HL-60 (cell line): ENCODE measurements around the gene FUT4.

ENCODE experiments used
- CTCF ChIP-seq: IDR thresholded peaks from one replicate; pipeline ENCODE4 v1.5.1; 2011; ENCODE audit warnings: low read length, control low read depth, inconsistent platforms; ENCODE audit not compliant: insufficient read depth
- GABPA ChIP-seq: IDR thresholded peaks from 2 replicates; pipeline ENCODE4 v1.6.1; 2012; ENCODE audit warnings: low read depth
- POLR2AphosphoS5 ChIP-seq: IDR thresholded peaks from 2 replicates; pipeline ENCODE4 v1.6.1; 2012; ENCODE audit warnings: low read depth
- REST ChIP-seq: IDR thresholded peaks from 2 replicates; pipeline ENCODE4 v1.6.1; 2012; ENCODE audit warnings: low read depth; ENCODE audit not compliant: insufficient replicate concordance
- SPI1 ChIP-seq: IDR thresholded peaks from 2 replicates; pipeline ENCODE4 v1.6.1; 2012; ENCODE audit warnings: low read depth, mild to moderate bottlenecking, borderline replicate concordance

GRCh38 chr11:94597896-94598295 lies 54.2 kb downstream of the FUT4 start:
- TF ChIP-seq CTCF (no peak), POLR2AphosphoS5 (no peak), REST (no peak), SPI1 (no peak), GABPA (no peak)
